GM12865 (cell line): ENCODE data around the gene S100P.

Source experiments
- DNase-seq: peaks from one replicate; pipeline ENCODE4 v3.0.0; 2010; ENCODE audit warnings: low read depth
- H3K4me3 ChIP-seq: 2 replicates; pipeline ENCODE4 v1.5.1; 2011; ENCODE audit warnings: mild to moderate bottlenecking, low read depth, low read length, control low read depth
- CTCF ChIP-seq: IDR thresholded peaks from 2 replicates; pipeline ENCODE4 v1.5.1; 2011; ENCODE audit warnings: low read length, control low read depth, low read depth, inconsistent platforms; ENCODE audit not compliant: insufficient read depth; ENCODE audit errors: missing control alignments

The S100P gene

GRCh38 chr4:6655924-6656323, 37.8 kb upstream of the S100P start:
- DNase-seq, result no peak
- no peak overlapping the region for H3K4me3 ChIP-seq
- no peak for TF ChIP-seq CTCF

GRCh38 chr4:6657242-6658208, 36.2 kb upstream of the S100P start:
- TF ChIP-seq CTCF, result no peak
- no peak for DNase-seq
- no peak overlapping the region for H3K4me3 ChIP-seq

GRCh38 chr4:6658209-6658595, 35.5 kb upstream of the S100P start:
- no peak overlapping the region for H3K4me3 ChIP-seq
- DNase-seq, result no peak
- no peak for TF ChIP-seq CTCF

GRCh38 chr4:6658597-6659075, 35.0 kb upstream of the S100P start:
- H3K4me3 ChIP-seq, result peak overlapping the region; percentile 15
- TF ChIP-seq CTCF, result no peak
- DNase-seq, result peak; percentile 34

GRCh38 chr4:6659897-6660296, 33.8 kb upstream of the S100P start:
- TF ChIP-seq CTCF, result no peak
- DNase-seq, result no peak
- H3K4me3 ChIP-seq, result no peak overlapping the region

- no peak for TF ChIP-seq CTCF
- no peak for DNase-seq
- H3K4me3 ChIP-seq, result no peak overlapping the region
Measured at GRCh38 chr4:6660430-6660829, 33.2 kb upstream of the S100P start.
